H1 (cell line): ENCODE measurements around the gene SNAPIN. TPM values are rescaled to one million over a fixed set of nuclear protein-coding genes. Genes with fewer than 3 reads are reported as not detected.

Experiments
- BACH1 ChIP-seq: IDR thresholded peaks from 2 replicates; pipeline ENCODE4 v1.6.1; 2012; ENCODE audit warnings: low read length, improper control_type of control experiment
- BRCA1 ChIP-seq: IDR thresholded peaks from 2 replicates; pipeline ENCODE4 v1.6.1; 2012; ENCODE audit warnings: low read depth, low read length, improper control_type of control experiment
- GABPA ChIP-seq: IDR thresholded peaks from 2 replicates; pipeline ENCODE4 v1.6.1; 2011; ENCODE audit warnings: mild to moderate bottlenecking, low read length, moderate library complexity, borderline replicate concordance; ENCODE audit not compliant: insufficient read depth
- GTF2F1 ChIP-seq: IDR thresholded peaks from 2 replicates; pipeline ENCODE4 v1.6.1; 2012; ENCODE audit warnings: low read depth, low read length, improper control_type of control experiment, borderline replicate concordance
- JUND ChIP-seq: IDR thresholded peaks from 2 replicates; pipeline ENCODE4 v1.6.1; 2011; ENCODE audit warnings: mild to moderate bottlenecking, improper control_type of control experiment, low read length
- NANOG ChIP-seq: IDR thresholded peaks from 2 replicates; pipeline ENCODE4 v1.6.1; 2011; ENCODE audit warnings: low read length, low read depth, mild to moderate bottlenecking, inconsistent platforms; ENCODE audit not compliant: insufficient read depth, poor library complexity, severe bottlenecking
- POLR2A ChIP-seq, 2 experiments: IDR thresholded peaks; 1 replicate in 1 of 2; 2 replicates in 1 of 2; pipeline ENCODE4 v1.6.1; 2011; ENCODE audit warnings: low read depth in 2 of 2, low read length in 2 of 2, mild to moderate bottlenecking in 2 of 2; ENCODE audit errors: control extremely low read depth in 1 of 2
- RAD21 ChIP-seq, 2 experiments: IDR thresholded peaks in 1 of 2; conservative IDR thresholded peaks in 1 of 2; 2 replicates each; pipeline ENCODE4 v1.6.1; 2011; ENCODE audit warnings: low read depth in 2 of 2, low read length in 2 of 2, improper control_type of control experiment in 1 of 2, inconsistent platforms in 1 of 2, mild to moderate bottlenecking in 1 of 2, moderate library complexity in 1 of 2
- polyA plus RNA-seq, 7 experiments: library from polyadenylated mRNA; depleted of rRNA in 3 of 7; stranded (reverse) in 5 of 7; unstranded in 2 of 7; fragments of >200 nt in 5 of 7; fragments of 200-250 nt in 2 of 7; gene quantifications; 1 replicate in 5 of 7; 2 replicates in 1 of 7; 4 replicates in 1 of 7; pipeline versions ENCODE4 v1.2.1 to v1.2.3, GENCODE V29; 2011 to 2013; ENCODE audit warnings: missing spikeins in 2 of 7, mixed read lengths in 2 of 7
- total RNA-seq: library from RNA; stranded (reverse); fragmentation: NEBNext Ultra II Directional; extraction: Animal tissue kit (Norgen Biotek cat#: 25700); gene quantifications from 2 replicates; pipeline ENCODE4 v1.2.1, GENCODE V29; 2021

The SNAPIN gene
- total and polyA plus RNA-seq, 2 of the 8 experiments (the other 6 are each of a cell fraction or from before 2014, with no cell fraction given), result 25.7 to 31.1 TPM

DNA sequence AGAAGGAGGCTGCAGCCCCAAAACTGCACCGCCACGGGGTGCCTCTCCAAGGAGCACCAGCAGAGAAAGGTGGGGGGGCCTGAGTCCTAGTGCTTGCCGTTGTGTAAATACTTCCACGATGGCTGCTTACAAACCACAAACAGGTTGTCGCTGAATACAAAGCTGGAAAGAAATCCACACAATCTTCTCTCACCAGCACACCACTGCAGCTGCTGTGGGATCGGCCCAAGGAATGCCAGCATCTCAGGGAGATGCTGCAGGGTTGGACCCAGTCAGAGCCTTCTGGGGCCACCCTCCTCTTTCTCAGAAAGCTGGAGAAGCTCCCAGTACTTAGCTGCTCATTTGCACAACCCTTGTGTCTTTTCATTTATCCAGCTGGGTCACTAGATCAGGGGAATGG lies 39.3 kb upstream of the SNAPIN start (continued):
- TF ChIP-seq BRCA1, result no peak
- TF ChIP-seq POLR2A (IDR thresholded peaks at IDR 0.05; ENCODE audit: control extremely low read depth in 1 of 2, low read depth in 2 of 2, low read length in 2 of 2), result no peak
- no peak for TF ChIP-seq GTF2F1
- no peak for TF ChIP-seq NANOG
- no peak for TF ChIP-seq RAD21 (IDR thresholded peaks at IDR 0.05 in 1 of 2, conservative IDR thresholded peaks at IDR 0.05 in 1 of 2; ENCODE audit: low read depth in 2 of 2, low read length in 2 of 2)
- no peak for TF ChIP-seq GABPA
- TF ChIP-seq JUND, result no peak
- TF ChIP-seq BACH1, result no peak
- TF ChIP-seq, all 59 proteins: peak for 0
